ENCODE results near the gene IGFBP3. TPM values are rescaled to one million over a fixed set of nuclear protein-coding genes. Genes with fewer than 3 reads are reported as not detected.

Gene IGFBP3
- polyA plus RNA-seq, 3 donors = 0.06 TPM; not detected in 2

- Mint-ChIP-seq H3K27me3 (ENCODE audit: low read depth in 3 of 3) (peaks cover 21 to 39% (median 27%) of the 10 kb centered on the region in 3 donors), H3K36me3 (no peaks in the 10 kb centered on the region), H3K4me3 (no peak overlapping the region), H3K27ac (no peak overlapping the region), H3K9me3 (peaks cover 0 to 3% (median 0%) of the 10 kb centered on the region in 7 donors), H3K4me1 (no peaks in the 10 kb centered on the region)
- Histone ChIP-seq H3K36me3 (replicated peaks in 1 of 2; ENCODE audit: control insufficient read depth in 1 of 2, insufficient read depth in 2 of 2, low read length in 2 of 2) (no peaks in the 10 kb centered on the region), H4K20me1 (ENCODE audit: insufficient read depth, low read length) (no peaks in the 10 kb centered on the region), H3K4me2 (replicated peaks; ENCODE audit: extremely low read depth, low read length, poor library complexity, severe bottlenecking) (no peak overlapping the region), H3K9ac (ENCODE audit: insufficient read depth, low read length, poor library complexity, severe bottlenecking) (no peak overlapping the region), H3K27ac (ENCODE audit: low read depth in 1 of 2, low read length in 2 of 2) (no peak overlapping the region), H3K9me3 (replicated peaks in 1 of 2; ENCODE audit: control insufficient read depth in 1 of 2, insufficient read depth in 1 of 2, low read length in 2 of 2) (peaks cover 0 to 3% of the 10 kb centered on the region in 2 donors), H3K4me3 (replicated peaks in 1 of 3; ENCODE audit: low read depth in 2 of 3, low read length in 3 of 3) (no peak overlapping the region), H3K27me3 (ENCODE audit: control insufficient read depth in 2 of 2, insufficient read depth in 2 of 2, low read length in 2 of 2) (peaks cover 15 to 19% of the 10 kb centered on the region in 2 donors), H3K79me2 (ENCODE audit: insufficient read depth, low read length) (no peaks in the 10 kb centered on the region), H2AFZ (ENCODE audit: insufficient read depth, low read depth, low read length, poor library complexity, severe bottlenecking) (no peak overlapping the region), H3K4me1 (ENCODE audit: control insufficient read depth in 1 of 2, insufficient read depth in 2 of 2, low read length in 2 of 2) (no peaks in the 10 kb centered on the region)
- DNase-seq = no peak
- no peak for TF ChIP-seq CTCF (IDR thresholded peaks at IDR 0.05)
- intact Hi-C loops (cut with micrococcal nuclease) = no loop called here
- WGBS (ENCODE audit: insufficient coverage) = 87% methylated on average over 4 of the region's 4 CpGs
These were observed 26.9 kb downstream of the IGFBP3 start for GRCh38 chr7:45893996-45894664.

- H3K27ac Mint-ChIP-seq = no peak overlapping the region
- Histone ChIP-seq H2AFZ (ENCODE audit: insufficient read depth, low read depth, low read length, poor library complexity, severe bottlenecking) (no peak overlapping the region), H3K27ac (ENCODE audit: low read depth in 1 of 2, low read length in 2 of 2) (no peak overlapping the region), H3K9ac (ENCODE audit: insufficient read depth, low read length, poor library complexity, severe bottlenecking) (no peak overlapping the region), H3K79me2 (ENCODE audit: insufficient read depth, low read length) (no peaks in the 10 kb centered on the region), H4K20me1 (ENCODE audit: insufficient read depth, low read length) (no peaks in the 10 kb centered on the region), H3K27me3 (ENCODE audit: control insufficient read depth in 2 of 2, insufficient read depth in 2 of 2, low read length in 2 of 2) (peaks cover 17 to 23% of the 10 kb centered on the region in 2 donors), H3K4me3 (replicated peaks in 1 of 3; ENCODE audit: low read depth in 2 of 3, low read length in 3 of 3) (no peak overlapping the region), H3K4me2 (replicated peaks; ENCODE audit: extremely low read depth, low read length, poor library complexity, severe bottlenecking) (no peak overlapping the region), H3K36me3 (replicated peaks in 1 of 2; ENCODE audit: control insufficient read depth in 1 of 2, insufficient read depth in 2 of 2, low read length in 2 of 2) (no peaks in the 10 kb centered on the region), H3K4me1 (ENCODE audit: control insufficient read depth in 1 of 2, insufficient read depth in 2 of 2, low read length in 2 of 2) (no peaks in the 10 kb centered on the region), H3K9me3 (replicated peaks in 1 of 2; ENCODE audit: control insufficient read depth in 1 of 2, insufficient read depth in 1 of 2, low read length in 2 of 2) (peaks cover 0 to 4% of the 10 kb centered on the region in 2 donors)
- H3K36me3 Mint-ChIP-seq = no peaks in the 10 kb centered on the region
- intact Hi-C loops (cut with micrococcal nuclease) = no loop called here
- DNase-seq = no peak
- H3K27me3 Mint-ChIP-seq (ENCODE audit: low read depth in 3 of 3) = peaks cover 26 to 46% (median 33%) of the 10 kb centered on the region in 3 donors
- H3K9me3 Mint-ChIP-seq = peaks cover 0 to 3% (median 0%) of the 10 kb centered on the region in 7 donors
- H3K4me1 Mint-ChIP-seq = no peaks in the 10 kb centered on the region
- no peak overlapping the region for H3K4me3 Mint-ChIP-seq
- WGBS (ENCODE audit: insufficient coverage) = 20% methylated on average over 1 of the region's 5 CpGs
- TF ChIP-seq CTCF (IDR thresholded peaks at IDR 0.05) = no peak
These were observed 27.6 kb downstream of the IGFBP3 start for GRCh38 chr7:45893374-45893995.
